ENCODE data around the gene IL31RA.
"Not testable (repeated sequence)": the region's sequence is repeated elsewhere in the genome, so short reads cannot be mapped to it uniquely, and the experiment has no call there.

The IL31RA gene

GRCh38 chr5:55850839-55851674, at the start of gene IL31RA:
TSS of gene IL31RA (plus strand) at chr5:55851357. CDS start at chr5:55851571, 214 bp downstream.
- Histone ChIP-seq H3K9ac (ENCODE audit: low read depth, low read length) (no peak within 1 kb of the TSS), H3K36me3 (ENCODE audit: control insufficient read depth, insufficient read depth, low read length) (no peaks in the 10 kb centered on the region), H3K9me3 (ENCODE audit: control insufficient read depth, insufficient read depth, low read length) (no peaks in the 10 kb centered on the region), H3K27me3 (ENCODE audit: control insufficient read depth, insufficient read depth, low read length) (no peaks in the 10 kb centered on the region), H3K4me1 (ENCODE audit: control insufficient read depth, insufficient read depth, low read length) (no peaks in the 10 kb centered on the region), H3K4me3 (ENCODE audit: low read depth, low read length) (no peak within 1 kb of the TSS), H3K27ac (ENCODE audit: low read depth, low read length) (no peak within 1 kb of the TSS)

DNA sequence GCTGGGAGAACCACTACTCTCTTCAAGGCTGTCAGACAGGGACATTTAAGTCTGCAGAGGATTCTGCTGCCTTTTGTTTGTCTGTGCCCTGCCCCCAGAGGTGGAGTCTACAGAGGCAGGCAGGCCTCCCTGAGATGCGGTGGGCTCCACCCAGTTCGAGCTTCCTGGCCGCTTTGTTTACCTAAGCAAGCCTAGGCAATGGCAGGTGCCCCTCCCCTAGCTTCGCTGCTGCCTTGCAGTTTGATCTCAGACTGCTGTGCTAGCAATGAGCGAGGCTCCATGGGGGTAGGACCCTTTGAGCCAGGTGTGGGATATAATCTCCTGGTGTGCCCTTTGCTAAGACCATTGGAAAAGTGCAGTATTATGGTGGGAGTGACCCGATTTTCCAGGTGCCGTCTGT, 42.3 kb upstream of the IL31RA start:
- H3K4me3 ChIP-seq (ENCODE audit: low read depth, low read length); H3K4me1 ChIP-seq (ENCODE audit: control insufficient read depth, insufficient read depth, low read length); H3K9me3 ChIP-seq (ENCODE audit: control insufficient read depth, insufficient read depth, low read length); H3K27ac ChIP-seq (ENCODE audit: low read depth, low read length); H3K9ac ChIP-seq (ENCODE audit: low read depth, low read length); H3K36me3 ChIP-seq (ENCODE audit: control insufficient read depth, insufficient read depth, low read length); H3K27me3 ChIP-seq (ENCODE audit: control insufficient read depth, insufficient read depth, low read length): not testable (repeated sequence)

- H3K9ac ChIP-seq (ENCODE audit: low read depth, low read length); H3K4me3 ChIP-seq (ENCODE audit: low read depth, low read length); H3K36me3 ChIP-seq (ENCODE audit: control insufficient read depth, insufficient read depth, low read length); H3K27ac ChIP-seq (ENCODE audit: low read depth, low read length); H3K9me3 ChIP-seq (ENCODE audit: control insufficient read depth, insufficient read depth, low read length); H3K4me1 ChIP-seq (ENCODE audit: control insufficient read depth, insufficient read depth, low read length); H3K27me3 ChIP-seq (ENCODE audit: control insufficient read depth, insufficient read depth, low read length): not testable (repeated sequence)
Measured at GRCh38 chr5:55815939-55816338, 35.2 kb upstream of the IL31RA start.

- peaks cover 9% of the 10 kb centered on the region; the same call in 1 of the 2 replicates for H3K27me3 ChIP-seq (ENCODE audit: control insufficient read depth, insufficient read depth, low read length)
- no peaks in the 10 kb centered on the region for H3K9me3 ChIP-seq (ENCODE audit: control insufficient read depth, insufficient read depth, low read length)
- no peak overlapping the region for H3K27ac ChIP-seq (ENCODE audit: low read depth, low read length)
- no peak overlapping the region for H3K9ac ChIP-seq (ENCODE audit: low read depth, low read length)
- no peaks in the 10 kb centered on the region for H3K36me3 ChIP-seq (ENCODE audit: control insufficient read depth, insufficient read depth, low read length)
- H3K4me1 ChIP-seq (ENCODE audit: control insufficient read depth, insufficient read depth, low read length): no peaks in the 10 kb centered on the region
- no peak overlapping the region for H3K4me3 ChIP-seq (ENCODE audit: low read depth, low read length)
Measured at GRCh38 chr5:55816342-55816741, 34.8 kb upstream of the IL31RA start.

- no peaks in the 10 kb centered on the region for H3K9me3 ChIP-seq (ENCODE audit: control insufficient read depth, insufficient read depth, low read length)
- no peak overlapping the region for H3K4me3 ChIP-seq (ENCODE audit: low read depth, low read length)
- peaks cover 15% of the 10 kb centered on the region for H3K27me3 ChIP-seq (ENCODE audit: control insufficient read depth, insufficient read depth, low read length)
- H3K4me1 ChIP-seq (ENCODE audit: control insufficient read depth, insufficient read depth, low read length): no peaks in the 10 kb centered on the region
- H3K9ac ChIP-seq (ENCODE audit: low read depth, low read length): no peak overlapping the region
- H3K36me3 ChIP-seq (ENCODE audit: control insufficient read depth, insufficient read depth, low read length): no peaks in the 10 kb centered on the region
- H3K27ac ChIP-seq (ENCODE audit: low read depth, low read length): no peak overlapping the region
Measured at GRCh38 chr5:55817030-55817429, 34.1 kb upstream of the IL31RA start.

- no peak overlapping the region for H3K4me3 ChIP-seq (ENCODE audit: low read depth, low read length)
- no peaks in the 10 kb centered on the region for H3K36me3 ChIP-seq (ENCODE audit: control insufficient read depth, insufficient read depth, low read length)
- no peaks in the 10 kb centered on the region for H3K4me1 ChIP-seq (ENCODE audit: control insufficient read depth, insufficient read depth, low read length)
- no peaks in the 10 kb centered on the region for H3K9me3 ChIP-seq (ENCODE audit: control insufficient read depth, insufficient read depth, low read length)
- no peak overlapping the region for H3K27ac ChIP-seq (ENCODE audit: low read depth, low read length)
- no peak overlapping the region for H3K9ac ChIP-seq (ENCODE audit: low read depth, low read length)
- H3K27me3 ChIP-seq (ENCODE audit: control insufficient read depth, insufficient read depth, low read length): peaks cover 26% of the 10 kb centered on the region
Measured at GRCh38 chr5:55820488-55820887, 30.7 kb upstream of the IL31RA start.

- no peaks in the 10 kb centered on the region for H3K36me3 ChIP-seq (ENCODE audit: control insufficient read depth, insufficient read depth, low read length)
- no peaks in the 10 kb centered on the region for H3K4me1 ChIP-seq (ENCODE audit: control insufficient read depth, insufficient read depth, low read length)
- peak overlapping the region; percentile 31; the same call in 1 of the 2 replicates for H3K9ac ChIP-seq (ENCODE audit: low read depth, low read length)
- no peak overlapping the region for H3K27ac ChIP-seq (ENCODE audit: low read depth, low read length)
- H3K9me3 ChIP-seq (ENCODE audit: control insufficient read depth, insufficient read depth, low read length): no peaks in the 10 kb centered on the region
- H3K4me3 ChIP-seq (ENCODE audit: low read depth, low read length): peak overlapping the region; percentile 55
- peaks cover 26% of the 10 kb centered on the region for H3K27me3 ChIP-seq (ENCODE audit: control insufficient read depth, insufficient read depth, low read length)
Measured at GRCh38 chr5:55821731-55822512, 29.2 kb upstream of the IL31RA start.

- H3K9me3 ChIP-seq (ENCODE audit: control insufficient read depth, insufficient read depth, low read length): no peaks in the 10 kb centered on the region
- H3K4me1 ChIP-seq (ENCODE audit: control insufficient read depth, insufficient read depth, low read length): no peaks in the 10 kb centered on the region
- H3K4me3 ChIP-seq (ENCODE audit: low read depth, low read length): no peak overlapping the region
- no peak overlapping the region for H3K27ac ChIP-seq (ENCODE audit: low read depth, low read length)
- no peak overlapping the region for H3K9ac ChIP-seq (ENCODE audit: low read depth, low read length)
- no peaks in the 10 kb centered on the region for H3K36me3 ChIP-seq (ENCODE audit: control insufficient read depth, insufficient read depth, low read length)
- H3K27me3 ChIP-seq (ENCODE audit: control insufficient read depth, insufficient read depth, low read length): peaks cover 26% of the 10 kb centered on the region
Measured at GRCh38 chr5:55823151-55823796, 27.9 kb upstream of the IL31RA start.

GRCh38 chr5:55829956-55830355, 21.2 kb upstream of the IL31RA start:
- H3K36me3 ChIP-seq (ENCODE audit: control insufficient read depth, insufficient read depth, low read length): no peaks in the 10 kb centered on the region
- no peaks in the 10 kb centered on the region for H3K4me1 ChIP-seq (ENCODE audit: control insufficient read depth, insufficient read depth, low read length)
- no peaks in the 10 kb centered on the region for H3K27me3 ChIP-seq (ENCODE audit: control insufficient read depth, insufficient read depth, low read length)
- H3K9me3 ChIP-seq (ENCODE audit: control insufficient read depth, insufficient read depth, low read length): no peaks in the 10 kb centered on the region
- no peak overlapping the region for H3K27ac ChIP-seq (ENCODE audit: low read depth, low read length)
- H3K4me3 ChIP-seq (ENCODE audit: low read depth, low read length): no peak overlapping the region
- H3K9ac ChIP-seq (ENCODE audit: low read depth, low read length): no peak overlapping the region

- Histone ChIP-seq H3K9me3 (ENCODE audit: control insufficient read depth, insufficient read depth, low read length) (no peaks in the 10 kb centered on the region), H3K36me3 (ENCODE audit: control insufficient read depth, insufficient read depth, low read length) (no peaks in the 10 kb centered on the region), H3K9ac (ENCODE audit: low read depth, low read length) (no peak overlapping the region), H3K27me3 (ENCODE audit: control insufficient read depth, insufficient read depth, low read length) (no peaks in the 10 kb centered on the region), H3K4me1 (ENCODE audit: control insufficient read depth, insufficient read depth, low read length) (no peaks in the 10 kb centered on the region), H3K4me3 (ENCODE audit: low read depth, low read length) (no peak overlapping the region), H3K27ac (ENCODE audit: low read depth, low read length) (no peak overlapping the region)
Measured at GRCh38 chr5:55832446-55832845, 18.7 kb upstream of the IL31RA start.

- Histone ChIP-seq H3K4me1 (ENCODE audit: control insufficient read depth, insufficient read depth, low read length) (no peaks in the 10 kb centered on the region), H3K9me3 (ENCODE audit: control insufficient read depth, insufficient read depth, low read length) (no peaks in the 10 kb centered on the region), H3K4me3 (ENCODE audit: low read depth, low read length) (no peak overlapping the region), H3K36me3 (ENCODE audit: control insufficient read depth, insufficient read depth, low read length) (no peaks in the 10 kb centered on the region), H3K27ac (ENCODE audit: low read depth, low read length) (no peak overlapping the region), H3K9ac (ENCODE audit: low read depth, low read length) (no peak overlapping the region), H3K27me3 (ENCODE audit: control insufficient read depth, insufficient read depth, low read length) (no peaks in the 10 kb centered on the region)
Measured at GRCh38 chr5:55836191-55836590, 15.0 kb upstream of the IL31RA start.

Data from HUES48 (cell line).